Lower lobe of right lung (tissue), 2 donors: ENCODE measurements around the gene MYO5B. TPM values are rescaled to one million over a fixed set of nuclear protein-coding genes. Genes with fewer than 3 reads are reported as not detected.

Source experiments
- ATAC-seq, 2 donors: fragments of 200-7000 bp; cut with Tn5 transposase; one replicate each; pipeline ENCODE4 v1.9.1; 2020 to 2022; ENCODE audit warnings: mild to moderate bottlenecking in 2 of 2, moderate library complexity in 2 of 2
- DNase-seq: peaks from one replicate; pipeline ENCODE4 v3.0.0-alpha.2; 2020
- H3K27ac ChIP-seq: fragments of 200-600 bp; one replicate; pipeline ENCODE4 v1.8.0; 2022
- H3K27me3 ChIP-seq: fragments of 200-600 bp; one replicate; pipeline ENCODE4 v1.8.0; 2022; ENCODE audit warnings: low read depth
- H3K36me3 ChIP-seq: fragments of 200-600 bp; one replicate; pipeline ENCODE4 v1.8.0; 2022; ENCODE audit warnings: mild to moderate bottlenecking
- H3K4me1 ChIP-seq: fragments of 200-600 bp; one replicate; pipeline ENCODE4 v1.8.0; 2022
- H3K4me3 ChIP-seq: fragments of 200-600 bp; one replicate; pipeline ENCODE4 v1.8.0; 2022; ENCODE audit warnings: mild to moderate bottlenecking
- H3K9me3 ChIP-seq: fragments of 200-600 bp; one replicate; pipeline ENCODE4 v1.8.0; 2022
- intact Hi-C: fragments of 100-400 bp; cut with DNase I; formaldehyde crosslinking; loops from one replicate; pipeline ENCODE4 v1.11.0; 2022
- total RNA-seq: library from RNA; stranded (reverse); fragmentation: NEBNext Ultra II Directional; extraction: Animal tissue kit (Norgen Biotek cat#: 25700); gene quantifications from one replicate; pipeline ENCODE4 v1.2.1, GENCODE V29; 2021
- TF ChIP-seq, protein P1 (sequence below): fragments of 200-600 bp; IDR thresholded peaks from one replicate; pipeline ENCODE4 v1.8.0; 2022; ENCODE audit warnings: antibody characterized with exemption, mild to moderate bottlenecking
- donor health status: DM: no; HTN: yes; CAD: no; lungs with severe emphysema.

Gene MYO5B
- total RNA-seq, 1 donor from 2014 or later: 23.3 TPM

DNA sequence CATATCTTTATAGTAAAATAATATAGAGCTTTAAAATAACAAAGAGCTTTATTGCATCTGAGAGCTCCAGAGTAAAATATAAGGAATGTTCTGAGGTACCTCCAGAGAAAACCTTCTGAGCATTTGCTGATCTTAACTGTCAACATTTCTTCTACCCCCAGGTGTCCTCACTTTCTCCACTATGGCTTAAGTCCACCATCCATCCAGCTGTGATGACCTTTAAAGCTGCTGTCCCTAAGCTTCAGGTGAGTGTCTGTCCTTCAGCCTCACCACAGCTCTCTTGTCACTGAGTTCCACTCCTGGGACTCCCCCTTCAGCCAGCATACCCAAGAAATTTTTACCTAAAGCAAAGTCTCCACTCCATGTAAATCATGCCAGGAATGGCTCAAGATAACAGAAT lies 137.9 kb downstream of the MYO5B start:
- TF ChIP-seq, protein P1, sequence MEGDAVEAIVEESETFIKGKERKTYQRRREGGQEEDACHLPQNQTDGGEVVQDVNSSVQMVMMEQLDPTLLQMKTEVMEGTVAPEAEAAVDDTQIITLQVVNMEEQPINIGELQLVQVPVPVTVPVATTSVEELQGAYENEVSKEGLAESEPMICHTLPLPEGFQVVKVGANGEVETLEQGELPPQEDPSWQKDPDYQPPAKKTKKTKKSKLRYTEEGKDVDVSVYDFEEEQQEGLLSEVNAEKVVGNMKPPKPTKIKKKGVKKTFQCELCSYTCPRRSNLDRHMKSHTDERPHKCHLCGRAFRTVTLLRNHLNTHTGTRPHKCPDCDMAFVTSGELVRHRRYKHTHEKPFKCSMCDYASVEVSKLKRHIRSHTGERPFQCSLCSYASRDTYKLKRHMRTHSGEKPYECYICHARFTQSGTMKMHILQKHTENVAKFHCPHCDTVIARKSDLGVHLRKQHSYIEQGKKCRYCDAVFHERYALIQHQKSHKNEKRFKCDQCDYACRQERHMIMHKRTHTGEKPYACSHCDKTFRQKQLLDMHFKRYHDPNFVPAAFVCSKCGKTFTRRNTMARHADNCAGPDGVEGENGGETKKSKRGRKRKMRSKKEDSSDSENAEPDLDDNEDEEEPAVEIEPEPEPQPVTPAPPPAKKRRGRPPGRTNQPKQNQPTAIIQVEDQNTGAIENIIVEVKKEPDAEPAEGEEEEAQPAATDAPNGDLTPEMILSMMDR: no peak
- Histone ChIP-seq H3K4me3 (no peak overlapping the region), H3K9me3 (no peaks in the 10 kb centered on the region), H3K27ac (no peak overlapping the region), H3K4me1 (no peaks in the 10 kb centered on the region), H3K27me3 (no peaks in the 10 kb centered on the region), H3K36me3 (no peaks in the 10 kb centered on the region)
- intact Hi-C loops: no loop called here
- DNase-seq (no peak), ATAC-seq (no peak)

DNA sequence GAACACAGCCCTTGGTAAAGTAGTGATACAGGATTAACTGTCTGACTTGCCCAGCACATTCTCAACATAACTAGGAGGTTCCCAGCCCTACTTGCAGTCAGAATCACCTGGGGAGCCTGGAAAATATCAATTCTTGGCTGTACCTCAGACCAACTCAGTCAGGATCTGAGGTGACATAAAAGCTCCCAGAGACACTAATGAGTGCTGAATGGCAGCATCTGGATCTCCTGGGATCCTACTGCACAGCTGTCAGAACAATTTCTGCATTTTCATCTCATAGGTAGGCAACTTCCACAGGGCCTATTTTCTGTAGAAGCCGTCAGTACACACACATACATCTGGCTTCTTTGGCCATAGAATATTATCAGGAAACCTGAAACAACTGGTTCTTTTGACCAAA lies 138.8 kb downstream of the MYO5B start:
- Histone ChIP-seq H3K9me3 (no peaks in the 10 kb centered on the region), H3K27ac (no peak overlapping the region), H3K4me3 (no peak overlapping the region), H3K4me1 (no peaks in the 10 kb centered on the region), H3K27me3 (no peaks in the 10 kb centered on the region), H3K36me3 (no peaks in the 10 kb centered on the region)
- TF ChIP-seq, protein P1: no peak
- no peak for ATAC-seq
- intact Hi-C loops: no loop called here
- DNase-seq: no peak

DNA sequence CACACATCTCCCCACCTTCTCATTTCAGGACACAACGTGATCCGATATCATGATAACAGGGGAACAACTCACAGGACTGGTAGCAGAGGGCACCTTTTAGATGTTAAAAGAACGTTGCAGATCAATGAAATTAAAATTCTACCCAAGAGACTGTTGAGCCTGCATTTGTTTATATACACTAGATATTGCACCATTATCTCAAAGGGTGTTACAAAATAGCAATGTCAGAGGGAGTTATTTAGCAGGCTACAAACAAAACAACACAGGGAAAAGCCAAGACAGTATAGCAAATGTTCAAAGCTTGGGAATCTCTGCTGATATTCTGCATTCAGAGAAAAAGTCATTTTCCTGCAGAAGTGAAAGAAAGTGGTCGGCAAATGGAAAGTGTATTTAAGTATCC lies 139.5 kb downstream of the MYO5B start:
- H3K4me1 ChIP-seq: no peaks in the 10 kb centered on the region
- H3K27me3 ChIP-seq: no peaks in the 10 kb centered on the region
- H3K9me3 ChIP-seq: no peaks in the 10 kb centered on the region
- no peak for ATAC-seq
- DNase-seq: no peak
- TF ChIP-seq, protein P1: no peak
- H3K27ac ChIP-seq: no peak overlapping the region
- intact Hi-C loops: no loop called here
- no peaks in the 10 kb centered on the region for H3K36me3 ChIP-seq
- no peak overlapping the region for H3K4me3 ChIP-seq

DNA sequence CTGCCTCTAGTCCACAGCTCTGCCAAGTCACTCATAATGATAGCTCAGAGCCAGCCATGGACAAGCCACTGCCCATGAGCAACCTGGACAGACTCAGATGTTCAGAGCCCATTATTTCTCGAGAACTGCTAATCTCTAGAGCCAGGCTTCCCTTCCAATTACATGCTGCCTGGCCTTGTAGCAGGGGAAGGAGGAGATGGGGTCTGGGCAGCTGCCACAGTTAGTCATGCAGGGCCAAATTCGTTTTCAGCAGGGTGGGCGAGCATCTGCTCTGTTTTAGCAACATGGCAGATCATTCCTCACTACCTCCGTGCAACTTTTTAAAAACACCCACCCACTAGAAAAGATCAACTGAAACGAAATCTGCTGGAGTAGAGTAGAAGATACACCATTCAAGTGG lies 141.8 kb downstream of the MYO5B start:
- DNase-seq: no peak

DNA sequence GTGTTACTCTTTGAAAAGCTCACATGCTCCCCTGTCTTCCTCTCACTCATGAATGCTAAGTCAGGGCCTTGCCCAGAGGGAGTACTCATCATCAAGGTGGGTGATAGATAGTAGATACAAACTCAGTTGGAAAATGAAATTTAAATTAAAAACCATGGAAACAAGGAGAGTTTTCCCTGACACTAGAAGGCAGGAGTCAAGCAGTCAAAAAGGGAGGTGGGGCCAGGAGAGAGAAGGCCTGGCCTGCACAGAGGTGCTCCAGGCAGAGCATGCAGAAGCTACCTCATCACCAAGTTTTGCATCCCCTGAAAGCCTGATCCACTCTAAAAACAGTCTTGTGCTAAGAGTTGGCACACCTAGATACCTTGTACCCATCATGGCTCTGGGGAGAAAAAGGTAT lies 143.7 kb downstream of the MYO5B start:
- TF ChIP-seq, protein P1: no peak
- Histone ChIP-seq H3K4me3 (no peak overlapping the region), H3K36me3 (no peaks in the 10 kb centered on the region), H3K4me1 (no peaks in the 10 kb centered on the region), H3K27me3 (no peaks in the 10 kb centered on the region), H3K27ac (no peak overlapping the region), H3K9me3 (no peaks in the 10 kb centered on the region)
- intact Hi-C loops: no loop called here
- ATAC-seq: peak; percentile 37 to 43
- DNase-seq: no peak

More for the DNA sequence above, 141.8 kb downstream of the MYO5B start:
- no peak for ATAC-seq
- Histone ChIP-seq H3K4me3 (no peak overlapping the region), H3K27ac (no peak overlapping the region), H3K4me1 (no peaks in the 10 kb centered on the region), H3K27me3 (no peaks in the 10 kb centered on the region), H3K9me3 (no peaks in the 10 kb centered on the region), H3K36me3 (no peaks in the 10 kb centered on the region)
- TF ChIP-seq, protein P1: no peak
- intact Hi-C loops: no loop called here

DNA sequence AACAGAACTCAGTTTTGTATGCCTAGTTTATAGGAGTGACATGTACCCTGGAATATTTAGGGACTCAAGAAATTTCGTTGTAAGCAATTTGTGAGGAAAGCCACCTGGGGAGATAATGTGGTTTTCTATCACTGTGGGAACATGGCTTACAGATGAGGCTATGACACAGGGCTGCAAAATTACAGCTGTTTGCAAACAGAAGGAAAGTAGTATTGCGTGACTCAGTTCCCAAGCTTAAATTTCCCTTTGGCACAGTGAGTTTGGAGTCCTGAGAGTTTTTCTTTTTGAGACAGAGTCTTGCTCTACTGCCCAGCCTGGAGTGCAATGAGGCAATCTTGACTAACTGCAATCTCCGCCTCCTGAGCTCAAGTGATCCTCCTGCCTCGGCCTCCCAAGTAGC lies 149.8 kb downstream of the MYO5B start:
- intact Hi-C loops: no loop called here
- H3K27ac ChIP-seq: no peak overlapping the region

More for the DNA sequence above, 149.8 kb downstream of the MYO5B start:
- ATAC-seq (no peak), DNase-seq (no peak)
- TF ChIP-seq, protein P1: no peak
- no peaks in the 10 kb centered on the region for H3K4me1 ChIP-seq
- no peaks in the 10 kb centered on the region for H3K9me3 ChIP-seq
- H3K36me3 ChIP-seq: no peaks in the 10 kb centered on the region
- peaks cover 4% of the 10 kb centered on the region for H3K27me3 ChIP-seq
- no peak overlapping the region for H3K4me3 ChIP-seq
